WTC11 (cell line): ENCODE results near the gene TOPAZ1.

Experiments
- CREB1 ChIP-seq: sonication (generic); formaldehyde crosslinking; IDR thresholded peaks from 2 replicates; pipeline ENCODE4 v1.8.0; 2023; ENCODE audit warnings: mild to moderate bottlenecking, missing genetic modification reagents
- ELF4 ChIP-seq: sonication (generic); formaldehyde crosslinking; IDR thresholded peaks from 2 replicates; pipeline ENCODE4 v1.8.1; 2022; ENCODE audit warnings: low read depth, mild to moderate bottlenecking, moderate library complexity, missing genetic modification reagents
- FOXJ3 ChIP-seq: sonication (generic); formaldehyde crosslinking; IDR thresholded peaks from 2 replicates; pipeline ENCODE4 v1.9.0; 2021; ENCODE audit warnings: missing genetic modification reagents, mild to moderate bottlenecking, borderline replicate concordance
- JAZF1 ChIP-seq: fragments of 250-450 bp; sonication (Bioruptor Pico); IDR thresholded peaks from 2 replicates; pipeline ENCODE4 v1.9.0; 2021; ENCODE audit warnings: moderate library complexity, mild to moderate bottlenecking, inconsistent platforms
- NR1H2 ChIP-seq: sonication (generic); formaldehyde crosslinking; IDR thresholded peaks from 2 replicates; pipeline ENCODE4 v1.9.0; 2021; ENCODE audit warnings: mild to moderate bottlenecking, moderate library complexity, missing genetic modification reagents
- TEAD4 ChIP-seq: sonication (generic); formaldehyde crosslinking; IDR thresholded peaks from 2 replicates; pipeline ENCODE4 v1.8.0; 2022; ENCODE audit warnings: mild to moderate bottlenecking, missing genetic modification reagents
- ZNF232 ChIP-seq: sonication (generic); formaldehyde crosslinking; IDR thresholded peaks from 2 replicates; pipeline ENCODE4 v1.8.0; 2022; ENCODE audit warnings: mild to moderate bottlenecking, missing genetic modification reagents
- TF ChIP-seq, protein P1 (sequence below): fragments of 200-600 bp; IDR thresholded peaks from 2 replicates; pipeline ENCODE4 v1.8.0; 2022; ENCODE audit warnings: antibody characterized with exemption
- TF ChIP-seq, protein P2 (sequence below): fragments of 250-450 bp; sonication (Bioruptor Pico); IDR thresholded peaks from 2 replicates; pipeline ENCODE4 v1.8.0; 2021; ENCODE audit warnings: mild to moderate bottlenecking
- TF ChIP-seq, protein P3 (sequence below): sonication (generic); formaldehyde crosslinking; IDR thresholded peaks from 2 replicates; pipeline ENCODE4 v1.8.0; 2022; ENCODE audit warnings: mild to moderate bottlenecking, missing genetic modification reagents
- TF ChIP-seq, protein P4 (sequence below): fragments of 250-450 bp; sonication (Bioruptor Pico); conservative IDR thresholded peaks from 2 replicates; pipeline ENCODE4 v1.9.0; 2021; ENCODE audit warnings: mild to moderate bottlenecking

DNA sequence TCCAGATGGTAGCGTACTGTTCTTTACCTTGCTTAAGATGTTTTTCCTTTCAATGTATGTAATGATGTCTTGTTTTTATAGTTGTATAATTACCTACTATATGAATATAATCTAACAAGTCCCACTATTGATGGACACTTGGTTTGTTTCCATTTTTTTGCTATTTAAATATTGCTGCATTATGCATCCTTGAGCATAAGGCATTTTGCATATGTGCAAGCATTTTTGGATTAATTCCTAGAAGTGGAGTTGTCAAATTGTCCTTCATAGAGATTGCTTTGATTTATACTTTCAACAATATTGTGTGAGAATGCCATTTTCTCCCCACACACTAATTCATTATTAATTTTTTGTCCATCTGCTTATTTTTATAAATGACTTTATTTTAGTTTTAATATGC lies 17.7 kb downstream of the TOPAZ1 start:
- TF ChIP-seq, protein P1, sequence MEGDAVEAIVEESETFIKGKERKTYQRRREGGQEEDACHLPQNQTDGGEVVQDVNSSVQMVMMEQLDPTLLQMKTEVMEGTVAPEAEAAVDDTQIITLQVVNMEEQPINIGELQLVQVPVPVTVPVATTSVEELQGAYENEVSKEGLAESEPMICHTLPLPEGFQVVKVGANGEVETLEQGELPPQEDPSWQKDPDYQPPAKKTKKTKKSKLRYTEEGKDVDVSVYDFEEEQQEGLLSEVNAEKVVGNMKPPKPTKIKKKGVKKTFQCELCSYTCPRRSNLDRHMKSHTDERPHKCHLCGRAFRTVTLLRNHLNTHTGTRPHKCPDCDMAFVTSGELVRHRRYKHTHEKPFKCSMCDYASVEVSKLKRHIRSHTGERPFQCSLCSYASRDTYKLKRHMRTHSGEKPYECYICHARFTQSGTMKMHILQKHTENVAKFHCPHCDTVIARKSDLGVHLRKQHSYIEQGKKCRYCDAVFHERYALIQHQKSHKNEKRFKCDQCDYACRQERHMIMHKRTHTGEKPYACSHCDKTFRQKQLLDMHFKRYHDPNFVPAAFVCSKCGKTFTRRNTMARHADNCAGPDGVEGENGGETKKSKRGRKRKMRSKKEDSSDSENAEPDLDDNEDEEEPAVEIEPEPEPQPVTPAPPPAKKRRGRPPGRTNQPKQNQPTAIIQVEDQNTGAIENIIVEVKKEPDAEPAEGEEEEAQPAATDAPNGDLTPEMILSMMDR: no peak
- no peak for TF ChIP-seq ELF4
- no peak for TF ChIP-seq JAZF1 (CRISPR knock-in tag)
- no peak for TF ChIP-seq FOXJ3 (CRISPR knock-in tag)
- no peak for TF ChIP-seq TEAD4 (CRISPR knock-in tag)
- no peak for TF ChIP-seq ZNF232 (CRISPR knock-in tag)
- TF ChIP-seq, protein P2, sequence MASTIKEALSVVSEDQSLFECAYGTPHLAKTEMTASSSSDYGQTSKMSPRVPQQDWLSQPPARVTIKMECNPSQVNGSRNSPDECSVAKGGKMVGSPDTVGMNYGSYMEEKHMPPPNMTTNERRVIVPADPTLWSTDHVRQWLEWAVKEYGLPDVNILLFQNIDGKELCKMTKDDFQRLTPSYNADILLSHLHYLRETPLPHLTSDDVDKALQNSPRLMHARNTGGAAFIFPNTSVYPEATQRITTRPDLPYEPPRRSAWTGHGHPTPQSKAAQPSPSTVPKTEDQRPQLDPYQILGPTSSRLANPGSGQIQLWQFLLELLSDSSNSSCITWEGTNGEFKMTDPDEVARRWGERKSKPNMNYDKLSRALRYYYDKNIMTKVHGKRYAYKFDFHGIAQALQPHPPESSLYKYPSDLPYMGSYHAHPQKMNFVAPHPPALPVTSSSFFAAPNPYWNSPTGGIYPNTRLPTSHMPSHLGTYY (CRISPR knock-in tag): no peak
- TF ChIP-seq, protein P3, sequence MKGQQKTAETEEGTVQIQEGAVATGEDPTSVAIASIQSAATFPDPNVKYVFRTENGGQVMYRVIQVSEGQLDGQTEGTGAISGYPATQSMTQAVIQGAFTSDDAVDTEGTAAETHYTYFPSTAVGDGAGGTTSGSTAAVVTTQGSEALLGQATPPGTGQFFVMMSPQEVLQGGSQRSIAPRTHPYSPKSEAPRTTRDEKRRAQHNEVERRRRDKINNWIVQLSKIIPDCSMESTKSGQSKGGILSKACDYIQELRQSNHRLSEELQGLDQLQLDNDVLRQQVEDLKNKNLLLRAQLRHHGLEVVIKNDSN (CRISPR knock-in tag): no peak
- TF ChIP-seq CREB1 (CRISPR knock-in tag): no peak
- TF ChIP-seq, protein P4, sequence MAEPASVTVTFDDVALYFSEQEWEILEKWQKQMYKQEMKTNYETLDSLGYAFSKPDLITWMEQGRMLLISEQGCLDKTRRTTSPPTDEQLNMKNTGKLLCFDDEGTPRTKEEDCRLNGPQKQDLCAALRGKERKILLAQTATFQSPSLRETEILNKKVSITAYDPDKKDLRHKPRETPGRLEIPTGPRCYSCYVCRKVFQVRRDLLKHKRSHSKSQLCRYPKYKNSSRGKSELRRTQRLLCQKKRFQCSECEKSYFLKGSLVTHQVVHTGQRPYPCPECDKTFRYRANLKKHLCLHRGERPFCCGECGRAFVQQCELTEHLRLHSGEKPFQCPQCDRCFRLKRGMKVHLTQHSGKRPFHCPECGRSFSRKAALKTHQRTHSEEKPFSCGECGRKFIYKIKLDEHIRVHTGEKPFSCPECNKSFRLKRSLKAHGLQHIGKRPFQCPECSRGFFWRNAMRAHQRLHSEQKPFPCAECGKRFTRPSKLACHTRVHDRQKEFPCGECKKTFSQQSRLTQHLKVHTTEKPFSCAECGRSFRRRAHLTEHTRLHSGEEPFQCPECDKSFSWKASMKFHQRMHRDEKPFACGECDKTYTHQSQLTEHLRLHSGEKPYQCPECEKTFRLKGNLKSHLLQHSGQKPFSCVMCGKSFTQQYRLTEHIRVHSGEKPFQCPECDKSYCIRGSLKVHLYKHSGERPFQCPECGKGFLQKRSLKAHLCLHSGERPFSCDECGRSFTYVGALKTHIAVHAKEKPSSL (CRISPR knock-in tag): no peak
- no peak for TF ChIP-seq NR1H2 (CRISPR knock-in tag)
